ENCODE results near the gene AHI1. TPM values are rescaled to one million over a fixed set of nuclear protein-coding genes. Genes with fewer than 3 reads are reported as not detected.
A peak's percentile ranks its signal among the peaks of the same experiment; 100 is the strongest.

Gene AHI1
- total and polyA plus RNA-seq, 10 of the 15 experiments (the other 5 are each of a cell fraction or from before 2014, with no cell fraction given) = 3.2 to 9.5 (median 4.6) TPM

GRCh38 chr6:135382182-135382628 is 115.3 kb downstream of the AHI1 start (continued):
- TF ChIP-seq NKRF (conservative IDR thresholded peaks at IDR 0.05) (no peak), NR2F1 (conservative IDR thresholded peaks at IDR 0.05) (no peak), CREM (IDR thresholded peaks at IDR 0.05; ENCODE audit: low read depth) (peak; percentile 89), ATF3 (IDR thresholded peaks at IDR 0.05; ENCODE audit: borderline replicate concordance, extremely low read depth, low read depth, low read length) (no peak), ETV6 (conservative IDR thresholded peaks at IDR 0.05 in 1 of 2, IDR thresholded peaks at IDR 0.05 in 1 of 2; ENCODE audit: borderline replicate concordance in 1 of 2, low read depth in 1 of 2) (peak in 1 of 2 experiments; percentile 55; a peak in 1 of 4 replicates), BRCA1 (IDR thresholded peaks at IDR 0.05; ENCODE audit: low read depth, low read length) (no peak), E2F8 (IDR thresholded peaks at IDR 0.05; ENCODE audit: low read depth, partially characterized antibody) (no peak), JUNB (IDR thresholded peaks at IDR 0.05) (peak; percentile 99), TCF12 (IDR thresholded peaks at IDR 0.05; ENCODE audit: low read depth, low read length) (no peak), BHLHE40 (IDR thresholded peaks at IDR 0.05; ENCODE audit: borderline replicate concordance in 1 of 2, low read depth in 2 of 2, low read length in 1 of 2) (peak in 1 of 2 experiments; percentile 30; a peak in 2 of 4 replicates), FOXM1 (IDR thresholded peaks at IDR 0.05; ENCODE audit: low read depth, low read length) (peak; percentile 86; the same call in 1 of the 2 replicates), CBX3 (IDR thresholded peaks at IDR 0.05; ENCODE audit: borderline replicate concordance, low read depth) (no peak), SREBF2 (IDR thresholded peaks at IDR 0.05; ENCODE audit: low read length) (no peak), NR2C1 (IDR thresholded peaks at IDR 0.05) (no peak), BCL11A (IDR thresholded peaks at IDR 0.05; ENCODE audit: low read depth, low read length) (peak; percentile 92; the same call in 1 of the 2 replicates), NRF1 (conservative IDR thresholded peaks at IDR 0.05; ENCODE audit: low read depth, low read length) (no peak), MEF2B (IDR thresholded peaks at IDR 0.05; ENCODE audit: partially characterized antibody, poor library complexity, severe bottlenecking) (peak; percentile 39), MTA2 (IDR thresholded peaks at IDR 0.05; ENCODE audit: low read depth) (peak; percentile 74), POU2F2 (IDR thresholded peaks at IDR 0.05; ENCODE audit: borderline replicate concordance, low read depth, low read length) (no peak), CHD2 (IDR thresholded peaks at IDR 0.05; ENCODE audit: borderline replicate concordance, low read depth, low read length) (no peak), MEF2A (IDR thresholded peaks at IDR 0.05; ENCODE audit: insufficient read depth, low read depth, low read length) (peak; percentile 50; the same call in 1 of the 2 replicates), STAT3 (IDR thresholded peaks at IDR 0.05; ENCODE audit: low read depth, low read length) (no peak), E2F4 (IDR thresholded peaks at IDR 0.05; ENCODE audit: low read depth, low read length) (no peak), TBL1XR1 (IDR thresholded peaks at IDR 0.05; ENCODE audit: low read depth, low read length) (no peak), BACH1 (IDR thresholded peaks at IDR 0.05; ENCODE audit: borderline replicate concordance) (peak; percentile 96)

Measured in GM12878 (cell line).